HL-60 (cell line): ENCODE measurements around the gene SBNO2.

Experiments used
- DNase-seq, 2 experiments: peaks; one replicate each; pipeline ENCODE4 v3.0.0-alpha.2; 2010 to 2020; ENCODE audit warnings: low read depth in 1 of 2, low spot score in 1 of 2
- H3K27ac ChIP-seq: fragments of 250-450 bp; sonication (Bioruptor Pico); replicated peaks from 2 replicates; pipeline ENCODE4 v1.5.1; 2020; ENCODE audit warnings: mild to moderate bottlenecking, moderate library complexity
- H3K27me3 ChIP-seq: fragments of 250-450 bp; sonication (Bioruptor Pico); 2 replicates; pipeline ENCODE4 v1.5.1; 2021; ENCODE audit warnings: mild to moderate bottlenecking, moderate library complexity; ENCODE audit not compliant: insufficient read depth, poor library complexity, severe bottlenecking
- H3K4me3 ChIP-seq: replicated peaks from 2 replicates; pipeline ENCODE4 v1.5.1; 2011; ENCODE audit warnings: mild to moderate bottlenecking, control low read depth, low read length; ENCODE audit not compliant: insufficient read depth
- CTCF ChIP-seq: IDR thresholded peaks from one replicate; pipeline ENCODE4 v1.5.1; 2011; ENCODE audit warnings: low read length, control low read depth, inconsistent platforms; ENCODE audit not compliant: insufficient read depth
- GABPA ChIP-seq: IDR thresholded peaks from 2 replicates; pipeline ENCODE4 v1.6.1; 2012; ENCODE audit warnings: low read depth
- POLR2AphosphoS5 ChIP-seq: IDR thresholded peaks from 2 replicates; pipeline ENCODE4 v1.6.1; 2012; ENCODE audit warnings: low read depth
- REST ChIP-seq: IDR thresholded peaks from 2 replicates; pipeline ENCODE4 v1.6.1; 2012; ENCODE audit warnings: low read depth; ENCODE audit not compliant: insufficient replicate concordance
- SPI1 ChIP-seq: IDR thresholded peaks from 2 replicates; pipeline ENCODE4 v1.6.1; 2012; ENCODE audit warnings: low read depth, mild to moderate bottlenecking, borderline replicate concordance

SBNO2 gene

GRCh38 chr19:1103708-1104310, 70.3 kb downstream of the SBNO2 start, which contains the start of gene GPX4:
GPX4 (plus strand) TSS chr19:1103994; CDS start chr19:1104044, 50 bp downstream.
- H3K27ac ChIP-seq, result peak within 1 kb of the TSS; percentile 77
- H3K27me3 ChIP-seq, result no peaks in the 10 kb centered on the region
- no peak for TF ChIP-seq SPI1
- TF ChIP-seq POLR2AphosphoS5, result peak; percentile 86
- no peak for TF ChIP-seq CTCF
- TF ChIP-seq REST, result peak; percentile 23
- H3K4me3 ChIP-seq, result peak within 1 kb of the TSS; percentile 72
- DNase-seq, result peak; percentile 98

GRCh38 chr19:1103132-1103707, 70.8 kb downstream of the SBNO2 start:
- H3K4me3 ChIP-seq, result no peak overlapping the region
- H3K27ac ChIP-seq, result peak overlapping the region; percentile 45; the same call in 1 of the 2 replicates
- H3K27me3 ChIP-seq, result no peaks in the 10 kb centered on the region
- no peak for TF ChIP-seq POLR2AphosphoS5
- TF ChIP-seq REST, result no peak
- no peak for TF ChIP-seq GABPA
- TF ChIP-seq SPI1, result no peak
- no peak for TF ChIP-seq CTCF
- no peak for DNase-seq

GRCh38 chr19:1102407-1103131, 71.5 kb downstream of the SBNO2 start:
- H3K27ac ChIP-seq, result peak overlapping the region; percentile 77
- DNase-seq, result no peak
- H3K27me3 ChIP-seq, result no peaks in the 10 kb centered on the region
- TF ChIP-seq SPI1 (no peak), CTCF (no peak), POLR2AphosphoS5 (no peak), REST (no peak), GABPA (no peak)
- no peak overlapping the region for H3K4me3 ChIP-seq
